ENCODE measurements around the gene SFXN4.
"Not testable (repeated sequence)": the region's sequence is repeated elsewhere in the genome, so short reads cannot be mapped to it uniquely, and the experiment has no call there.

Gene SFXN4

DNA sequence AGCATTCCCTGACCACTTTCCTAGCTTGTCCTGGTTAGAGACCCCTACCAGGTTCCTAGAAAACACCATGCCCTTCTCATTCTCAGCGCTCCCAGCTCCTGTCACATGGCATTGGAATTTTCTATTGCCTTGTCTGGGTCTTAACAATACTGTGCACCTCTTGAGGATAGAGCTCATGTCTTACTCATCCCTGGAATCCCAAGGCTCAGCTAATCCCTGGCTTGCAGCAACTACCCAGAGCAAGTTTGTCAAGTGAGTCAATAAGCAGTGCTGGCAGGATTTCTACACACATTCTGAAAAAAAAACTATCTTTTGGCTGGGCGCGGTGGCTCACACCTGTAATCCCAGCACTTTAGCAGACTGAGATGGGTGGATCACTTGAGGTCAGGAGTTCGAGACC is 24.8 kb upstream of the SFXN4 start:
- DNase-seq: no peak

GRCh38 chr10:119189811-119190282 is 24.3 kb upstream of the SFXN4 start:
- no peak for DNase-seq

- no peak for DNase-seq
These were observed 18.3 kb upstream of the SFXN4 start for GRCh38 chr10:119183664-119184412.

GRCh38 chr10:119180850-119181400 is 15.4 kb upstream of the SFXN4 start:
- not testable (repeated sequence) for DNase-seq

DNA sequence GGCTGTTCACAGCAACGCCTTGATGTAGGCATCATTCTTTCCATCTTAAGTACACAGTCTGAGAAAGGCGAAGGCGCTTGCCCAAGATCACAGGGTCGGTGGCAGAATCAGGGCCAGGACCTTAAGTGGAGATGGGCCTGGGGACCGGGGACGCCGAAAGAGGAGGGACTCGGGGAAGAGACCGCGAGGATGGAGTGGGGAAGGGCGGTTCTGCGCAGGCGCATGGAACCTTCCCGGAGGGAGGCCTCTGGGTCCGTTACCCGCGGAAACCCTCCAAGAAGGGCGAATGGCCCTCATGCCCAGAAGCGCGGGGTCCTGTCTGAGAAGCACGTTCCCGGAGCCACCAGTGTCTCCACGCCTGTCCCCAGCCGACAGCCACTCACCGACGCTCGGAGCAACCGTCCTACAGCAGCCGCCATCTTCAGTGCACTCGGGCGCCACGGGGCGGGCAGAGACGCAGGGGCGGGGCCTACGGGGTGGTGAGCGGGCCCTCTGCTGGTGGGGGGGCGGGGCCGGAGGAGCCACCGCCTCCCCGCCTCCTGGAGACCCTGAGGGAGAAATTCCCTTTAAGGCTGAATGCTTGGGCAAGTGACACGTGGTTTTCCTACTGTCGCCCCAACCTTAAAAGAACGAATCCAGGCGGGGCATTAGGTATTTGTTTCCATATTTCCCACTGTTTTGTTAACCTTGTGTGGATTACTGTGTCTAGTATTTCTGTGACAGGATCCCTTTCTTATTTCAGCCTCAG is 13.0 kb upstream of the SFXN4 start, which contains the start of gene PRDX3:
TSS of gene PRDX3 (minus strand) at position 441 of the 748 bp plus-strand sequence. CDS start at position 419, 22 bp downstream.
- peak; percentile 76 to 96 for DNase-seq

DNA sequence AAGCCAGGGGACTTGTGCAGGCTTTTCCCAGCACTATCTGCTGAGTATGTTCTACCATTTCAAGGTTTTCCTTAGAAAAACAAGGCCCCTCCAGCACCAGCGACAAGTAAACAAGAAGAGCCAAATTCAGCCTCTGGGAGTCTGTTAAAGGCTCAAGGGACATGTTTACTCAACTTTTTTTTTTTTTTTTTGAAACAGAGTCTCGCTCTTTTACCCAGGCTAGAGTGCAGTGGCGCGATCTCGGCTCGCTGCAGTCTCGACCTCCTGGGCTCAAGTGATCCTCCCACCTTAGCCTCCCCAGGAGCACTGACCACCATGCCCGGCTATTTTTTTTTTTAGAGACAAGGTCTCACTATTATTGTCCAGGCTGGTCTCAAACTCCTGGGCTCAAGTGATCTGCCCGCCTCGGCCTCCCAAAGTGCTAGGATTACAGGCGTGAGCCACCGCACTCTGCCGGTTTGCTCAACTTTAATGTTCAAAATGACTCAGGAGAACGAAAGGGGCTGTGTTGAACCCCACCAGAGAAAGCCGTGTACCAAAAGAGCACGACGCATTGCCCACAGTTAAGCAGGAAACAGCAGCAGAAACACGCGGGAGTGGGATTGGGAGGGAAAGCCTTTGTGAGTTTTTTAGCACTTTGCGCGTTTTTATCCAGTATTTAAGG is 12.3 kb upstream of the SFXN4 start:
- no peak for DNase-seq

DNA sequence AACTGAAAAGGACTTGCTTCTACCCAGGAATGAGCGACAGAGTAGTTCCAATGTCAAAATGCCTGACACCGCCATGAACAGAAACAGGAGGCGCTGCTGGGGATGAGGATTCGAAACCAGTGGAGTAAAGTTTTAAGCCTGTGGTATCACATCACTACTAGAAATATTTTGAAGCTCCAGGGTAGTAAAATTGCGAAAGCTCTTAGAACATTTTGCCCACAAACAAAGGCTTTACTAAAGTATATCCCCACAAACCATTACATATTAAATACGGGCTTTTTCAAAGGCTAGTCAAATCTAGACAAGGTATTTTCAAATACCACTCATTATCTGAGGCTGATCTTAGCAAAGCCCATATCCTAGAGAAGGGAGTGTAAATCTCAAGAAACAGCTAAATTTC is 10.7 kb upstream of the SFXN4 start:
- no peak for DNase-seq

GRCh38 chr10:119174109-119174508 is 8.6 kb upstream of the SFXN4 start:
- no peak for DNase-seq

DNA sequence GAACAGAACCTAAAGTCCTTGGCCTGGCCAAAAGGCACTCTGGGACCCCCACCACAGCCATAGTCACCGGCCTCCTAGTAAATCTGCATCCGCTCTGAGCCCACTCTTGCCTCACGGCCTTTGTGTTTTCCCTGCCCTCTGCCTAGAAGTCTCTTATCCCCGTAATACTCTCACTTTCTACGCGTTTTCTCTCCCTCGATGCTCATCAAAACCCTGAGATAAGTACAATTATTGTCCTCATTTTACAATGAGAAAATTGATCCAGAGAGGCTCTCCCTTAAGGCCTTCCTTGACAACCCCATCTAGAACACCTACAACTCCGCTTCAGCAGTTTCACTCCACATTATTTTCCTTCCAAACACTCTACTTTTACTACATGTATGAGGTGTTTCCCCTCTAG is 1.5 kb upstream of the SFXN4 start:
- no peak for DNase-seq

- no peak for DNase-seq
These were observed 1.1 kb upstream of the SFXN4 start for GRCh38 chr10:119166564-119166963.

- DNase-seq: no peak
These were observed 595 bp upstream of the SFXN4 start for GRCh38 chr10:119166118-119166500.

DNA sequence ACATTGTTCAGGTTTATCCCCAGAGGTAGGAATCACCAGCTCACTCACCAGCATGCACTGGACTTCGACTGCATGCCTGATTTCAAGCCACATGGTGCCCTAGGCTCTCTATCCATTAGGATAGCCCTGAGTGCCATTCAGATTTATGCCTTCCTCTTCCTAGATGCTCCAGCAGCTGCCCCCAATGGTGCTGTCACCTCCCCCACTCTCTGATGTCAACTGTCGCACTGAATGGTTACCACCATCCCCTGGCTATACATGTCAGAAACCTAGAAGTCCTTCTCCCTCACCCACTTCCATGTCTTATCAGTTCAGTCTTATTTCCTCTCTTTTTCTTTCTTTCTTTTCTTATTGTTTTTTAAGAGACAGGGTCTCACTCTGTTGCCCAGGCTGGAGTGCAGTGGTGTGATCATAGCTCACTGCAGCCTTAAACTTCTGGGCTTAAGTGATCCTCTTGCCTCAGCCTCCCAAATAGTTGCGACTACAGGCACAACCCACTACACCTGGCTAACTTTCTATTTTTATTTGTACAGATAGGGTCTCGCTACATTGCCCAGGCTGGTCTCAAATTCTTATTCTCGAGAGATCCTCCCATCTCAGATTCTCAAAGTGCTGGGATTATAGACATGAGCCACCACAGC is 2.9 kb downstream of the SFXN4 start:
- DNase-seq: no peak

DNA sequence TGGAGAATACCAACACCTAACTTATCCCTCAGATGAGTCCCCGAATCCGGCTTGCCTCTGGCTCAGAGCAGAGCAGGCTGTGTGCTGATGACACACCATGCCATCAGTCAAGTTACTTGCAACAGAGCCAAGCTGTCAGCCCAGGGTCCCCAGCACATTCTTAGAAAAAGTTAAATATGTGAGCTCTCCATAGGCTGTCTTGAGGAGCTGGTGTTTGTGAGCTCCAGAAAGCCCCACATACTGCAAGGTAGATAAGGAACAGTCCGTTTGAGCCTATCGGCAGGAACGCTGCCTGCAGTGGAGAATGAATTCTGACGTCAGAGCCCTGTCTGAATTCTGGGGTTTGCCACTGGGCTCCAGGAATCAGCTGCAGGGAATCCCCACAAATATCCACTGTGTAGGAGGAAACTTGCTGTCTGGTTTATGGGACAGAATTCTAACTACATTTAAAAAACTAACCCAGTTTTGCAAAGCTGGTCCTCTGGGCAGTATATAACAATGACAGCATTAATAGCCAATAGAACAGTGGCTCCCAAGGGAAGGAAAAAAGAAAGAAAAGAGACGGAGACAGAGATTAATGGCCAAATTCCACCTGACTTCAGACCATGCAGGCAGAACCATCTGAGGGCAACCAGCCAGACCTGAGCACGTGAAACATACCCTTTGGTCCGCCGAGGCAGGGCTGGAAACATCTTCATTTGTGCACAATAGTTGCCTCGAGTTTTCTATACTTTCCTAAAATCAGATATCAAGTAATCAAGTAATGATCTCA is 3.6 kb downstream of the SFXN4 start:
- no peak for DNase-seq

DNA sequence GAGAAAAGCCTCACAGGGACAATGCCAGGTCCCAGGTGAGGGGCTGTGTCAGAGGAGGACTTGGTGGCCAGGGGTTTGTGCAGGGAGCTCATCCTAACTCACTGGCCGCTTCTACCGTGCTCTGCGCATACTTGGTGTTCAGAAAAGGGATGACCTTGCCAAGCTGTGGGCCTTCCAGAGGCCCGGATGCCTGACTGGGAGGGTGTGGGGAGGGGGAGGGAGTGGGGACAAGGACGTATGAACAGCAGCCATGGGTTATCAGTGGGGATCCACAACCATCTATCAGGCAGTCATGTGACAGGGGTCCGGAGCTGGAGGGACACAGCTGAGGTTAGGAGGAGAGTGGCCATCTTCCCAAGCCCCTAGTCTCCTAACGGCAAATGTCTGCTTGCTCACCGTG is 6.2 kb downstream of the SFXN4 start:
- DNase-seq: no peak

- DNase-seq: no peak
These were observed 11.9 kb downstream of the SFXN4 start for GRCh38 chr10:119153661-119154060.

GRCh38 chr10:119153041-119153440 is 12.5 kb downstream of the SFXN4 start:
- DNase-seq: no peak

DNA sequence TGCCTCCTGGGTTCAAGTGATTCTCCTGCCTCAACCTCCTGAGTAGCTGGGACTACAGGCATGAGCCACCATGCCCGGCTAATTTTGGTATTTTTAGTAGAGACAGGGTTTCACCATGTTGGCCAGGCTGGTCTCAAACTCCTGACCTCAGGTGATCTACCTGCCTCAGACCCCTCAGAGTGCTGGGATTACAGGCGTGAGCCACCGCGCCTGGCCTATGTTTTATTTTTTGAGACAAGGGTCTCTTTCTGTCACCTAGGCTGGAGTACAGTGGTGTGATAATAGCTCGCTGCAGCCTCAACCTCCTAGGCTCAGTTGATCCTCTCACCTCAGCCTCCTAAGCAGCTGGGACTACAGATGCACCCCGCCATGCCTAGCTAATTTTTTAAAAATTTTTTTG is 13.9 kb downstream of the SFXN4 start:
- DNase-seq: not testable (repeated sequence)

- DNase-seq: no peak
These were observed 15.8 kb downstream of the SFXN4 start for GRCh38 chr10:119149729-119150128.

- DNase-seq: no peak
These were observed 16.4 kb downstream of the SFXN4 start for GRCh38 chr10:119149157-119149556.

DNA sequence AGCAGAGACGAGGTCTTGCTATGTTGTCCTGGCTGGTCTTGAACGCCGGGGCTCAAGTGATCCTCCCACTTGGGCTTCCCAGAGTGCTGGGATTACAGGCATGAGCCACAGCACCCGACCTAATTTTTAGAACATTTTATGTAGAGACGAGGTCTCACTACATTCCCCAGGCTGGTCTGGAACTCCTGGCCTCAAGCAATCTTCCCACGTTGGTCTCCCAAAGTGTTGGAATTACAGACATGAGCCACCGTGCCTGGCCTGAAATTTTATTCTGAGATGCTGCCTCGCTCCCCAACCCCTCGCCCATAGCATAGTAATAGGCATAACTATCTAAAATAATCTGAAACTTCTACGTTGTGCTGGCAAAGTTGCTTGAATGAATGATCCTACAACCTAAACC is 21.9 kb downstream of the SFXN4 start:
- no peak for DNase-seq

GRCh38 chr10:119140603-119141245 is 24.8 kb downstream of the SFXN4 start:
- DNase-seq: no peak
